Endothelial cell of umbilical vein (primary cell): ENCODE data around the gene NGEF. TPM values are rescaled to one million over a fixed set of nuclear protein-coding genes. Genes with fewer than 3 reads are reported as not detected.

Experiments used
- BruUV-seq: library from RNA; stranded (reverse); fragments of 400-500 nt; replicated peaks from 2 replicates; lab custom pipeline; 2021; lab: Mats Ljungman, UMichigan
- CTCF ChIA-PET: fragments of 300-600, 350-600 bp; sonication (Branson Sonifier 250); formaldehyde crosslinking; loops from one replicate; lab custom pipeline; 2021; ENCODE audit warnings: antibody characterized with exemption, inconsistent platforms; lab: Charles Lee
- POLR2A ChIA-PET: fragments of 300-600, 350-600 bp; sonication (Branson Sonifier 250); formaldehyde crosslinking; loops from one replicate; lab custom pipeline; 2021; ENCODE audit warnings: antibody characterized with exemption, inconsistent platforms; lab: Charles Lee
- DNase-seq: peaks from one replicate; pipeline ENCODE4 v3.0.0-alpha.2; 2011; ENCODE audit warnings: low read depth, low spot score
- FAIRE-seq: peaks from 2 replicates; lab custom pipeline; 2011; peaks lifted over from hg19 to GRCh38; lab: Jason Lieb, UNC
- H2AFZ ChIP-seq: 2 replicates; pipeline ENCODE4 v1.6.0; 2012; ENCODE audit warnings: low read depth, low read length, control low read depth, inconsistent platforms
- H3K27ac ChIP-seq: 2 replicates; pipeline ENCODE4 v1.5.1; 2011; ENCODE audit warnings: low read depth, mild to moderate bottlenecking, control low read depth, low read length, moderate library complexity; ENCODE audit not compliant: insufficient read depth
- H3K27me3 ChIP-seq, 2 experiments: 2 replicates each; pipeline versions ENCODE4 v1.6.0 to v1.6.1; 2011; ENCODE audit warnings: low read length in 2 of 2, mixed read lengths in 1 of 2; ENCODE audit not compliant: control insufficient read depth in 2 of 2, insufficient read depth in 2 of 2
- H3K36me3 ChIP-seq, 2 experiments: 2 replicates in 1 of 2; 3 replicates in 1 of 2; pipeline ENCODE4 v1.5.1; 2011; ENCODE audit warnings: low read length in 2 of 2, mild to moderate bottlenecking in 1 of 2, moderate library complexity in 1 of 2; ENCODE audit not compliant: control insufficient read depth in 2 of 2, insufficient read depth in 2 of 2; ENCODE audit errors: extremely low read depth in 1 of 2
- H3K4me1 ChIP-seq: 3 replicates; pipeline ENCODE4 v1.5.1; 2011; ENCODE audit warnings: mild to moderate bottlenecking, low read length; ENCODE audit not compliant: control insufficient read depth, insufficient read depth; ENCODE audit errors: extremely low read depth
- H3K4me2 ChIP-seq: 2 replicates; pipeline ENCODE4 v1.6.1; 2011; ENCODE audit warnings: low read length, control low read depth, mixed read lengths; ENCODE audit not compliant: insufficient read depth
- H3K4me3 ChIP-seq, 3 experiments: fragments of 200-600 bp in 1 of 3; sonication (generic), shearing (Covaris generic) in 1 of 3; replicated peaks in 1 of 3; 2 replicates each; pipeline ENCODE4 v1.5.1; 2011 to 2016; ENCODE audit warnings: control low read depth in 3 of 3, low read length in 3 of 3, mild to moderate bottlenecking in 2 of 3, inconsistent platforms in 1 of 3, low read depth in 1 of 3, moderate library complexity in 1 of 3; ENCODE audit not compliant: insufficient read depth in 1 of 3
- H3K79me2 ChIP-seq: 2 replicates; pipeline ENCODE4 v1.6.0; 2012; ENCODE audit warnings: low read length, inconsistent platforms; ENCODE audit not compliant: control insufficient read depth, insufficient read depth
- H3K9ac ChIP-seq: replicated peaks from 2 replicates; pipeline ENCODE3; 2011; ENCODE audit warnings: low read length, control low read depth; ENCODE audit not compliant: insufficient read depth; ENCODE audit errors: extremely low read depth
- H3K9me1 ChIP-seq: replicated peaks from 3 replicates; pipeline ENCODE4 v1.6.0; 2011; ENCODE audit warnings: mild to moderate bottlenecking, low read length; ENCODE audit not compliant: control insufficient read depth, insufficient read depth; ENCODE audit errors: extremely low read depth
- H3K9me3 ChIP-seq: replicated peaks from 2 replicates; pipeline ENCODE4 v1.5.1; 2012; ENCODE audit warnings: low read length, inconsistent platforms; ENCODE audit not compliant: control insufficient read depth, insufficient read depth
- H4K20me1 ChIP-seq: replicated peaks from 2 replicates; pipeline ENCODE3; 2011; ENCODE audit warnings: mild to moderate bottlenecking, low read length; ENCODE audit not compliant: control insufficient read depth, insufficient read depth; ENCODE audit errors: extremely low read depth
- EZH2 ChIP-seq: IDR thresholded peaks from 2 replicates; pipeline ENCODE4 v1.6.1; 2012; ENCODE audit warnings: borderline replicate concordance, low read depth, mild to moderate bottlenecking, moderate library complexity, low read length, inconsistent platforms; ENCODE audit not compliant: severe bottlenecking
- FOS ChIP-seq: IDR thresholded peaks from 2 replicates; pipeline ENCODE4 v1.6.1; 2011; ENCODE audit warnings: mild to moderate bottlenecking, low read length, moderate library complexity, borderline replicate concordance; ENCODE audit not compliant: insufficient read depth
- GATA2 ChIP-seq: IDR thresholded peaks from 2 replicates; pipeline ENCODE4 v1.7.0; 2011; ENCODE audit warnings: low read depth, mild to moderate bottlenecking, moderate library complexity, mixed read lengths, low read length; ENCODE audit not compliant: insufficient read length, insufficient read depth
- JUN ChIP-seq: IDR thresholded peaks from 2 replicates; pipeline ENCODE4 v1.6.1; 2011; ENCODE audit warnings: borderline replicate concordance, low read depth; ENCODE audit not compliant: insufficient read length, insufficient read depth
- MAX ChIP-seq: IDR thresholded peaks from 2 replicates; pipeline ENCODE4 v1.6.1; 2011; ENCODE audit not compliant: insufficient read depth, insufficient read length
- MYC ChIP-seq: IDR thresholded peaks from one replicate; pipeline ENCODE4 v1.6.1; 2011; ENCODE audit warnings: mild to moderate bottlenecking, low read depth, low read length
- POLR2AphosphoS5 ChIP-seq: IDR thresholded peaks from 2 replicates; pipeline ENCODE4 v1.6.1; 2012; ENCODE audit warnings: low read depth, mild to moderate bottlenecking, control low read depth, low read length, moderate library complexity; ENCODE audit not compliant: insufficient read depth
- dilution Hi-C: fragments of 300-500 bp; cut with MboI; formaldehyde crosslinking; loops from one replicate; pipeline ENCODE4 v1.15.0; 2019; ENCODE audit warnings: low sequenced_read_pairs; ENCODE audit not compliant: extremely low pct_ligation_motif_present
- intact Hi-C: fragments of 100-400 bp; cut with micrococcal nuclease; formaldehyde crosslinking; loops from one replicate; pipeline ENCODE4 v1.10.0; 2022
- polyA plus RNA-seq, 4 experiments: library from polyadenylated mRNA; depleted of rRNA in 3 of 4; stranded (reverse) in 3 of 4; unstranded in 1 of 4; fragments of >200 nt; gene quantifications; 2 replicates each; pipeline versions ENCODE4 v1.2.1 to v1.2.3, GENCODE V29; 2011 to 2012; ENCODE audit warnings: missing spikeins in 1 of 4
- total RNA-seq: library from RNA; stranded (reverse); gene quantifications from 2 replicates; pipeline ENCODE4 v1.2.3, GENCODE V29; 2021

Gene NGEF
- total and polyA plus RNA-seq, 2 donors (not counting 3 experiments of a cell fraction or from before 2014, with no cell fraction given) = 0.22 to 0.41 TPM

DNA sequence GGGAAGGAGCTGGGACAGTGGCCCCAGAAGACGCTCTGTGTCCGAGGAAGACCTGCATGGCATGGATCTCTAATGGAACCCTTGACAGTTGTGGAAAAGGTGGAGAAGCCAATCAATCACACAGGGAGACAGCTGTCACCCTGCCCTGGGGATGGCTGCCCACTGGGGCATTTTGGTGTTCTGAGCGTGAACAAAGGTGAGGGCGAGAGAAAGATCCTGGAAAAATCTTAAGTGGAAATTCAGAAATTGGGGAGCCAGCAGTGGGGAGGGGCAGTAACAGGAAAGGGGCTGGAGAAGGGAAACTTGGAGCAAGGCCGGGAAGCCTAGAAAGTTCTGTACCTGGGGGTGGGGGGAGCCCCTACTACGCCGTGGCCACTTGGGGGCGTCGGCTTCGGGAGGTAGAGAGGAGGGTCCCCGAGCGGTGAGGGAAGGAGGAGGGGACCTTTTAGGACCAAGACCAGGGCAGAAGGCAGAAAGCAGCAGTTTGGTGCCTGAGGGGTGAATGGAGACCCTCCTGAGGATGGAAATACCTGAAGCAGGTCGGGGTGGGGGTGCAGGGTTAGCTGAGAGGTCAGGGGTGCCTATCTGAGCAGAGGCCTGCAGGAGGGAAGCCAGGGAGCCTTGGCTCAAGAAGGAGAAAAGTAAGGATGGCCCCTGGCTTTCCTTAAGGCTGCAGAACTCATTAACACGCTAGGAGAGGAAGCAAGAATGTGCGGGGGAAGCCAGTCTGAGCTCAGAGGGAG lies 30.0 kb downstream of the NGEF start:
- Histone ChIP-seq H3K4me3 (no peak overlapping the region), H3K36me3 (no peaks in the 10 kb centered on the region), H3K9me1 (no peaks in the 10 kb centered on the region), H3K9me3 (no peaks in the 10 kb centered on the region), H3K9ac (no peak overlapping the region), H3K79me2 (no peaks in the 10 kb centered on the region), H3K4me2 (no peak overlapping the region), H3K27ac (no peak overlapping the region), H4K20me1 (no peaks in the 10 kb centered on the region), H3K4me1 (peaks cover 1% of the 10 kb centered on the region), H3K27me3 (peaks cover 0 to 2% of the 10 kb centered on the region in 2 experiments), H2AFZ (no peak overlapping the region)
- FAIRE-seq (no peak), DNase-seq (no peak)
- intact Hi-C loops = loop anchor here (10.0 kb wide), 1 partner anchor 272 kb away; the partner anchor contains the start of gene ATG16L1
- dilution Hi-C loops = no loop called here
- ChIA-PET CTCF (interaction anchor here (1.2 kb wide), 1 partner anchor 46 kb away, joined by 4 read pairs; no protein-coding TSS in a partner anchor), POLR2A (no interaction called here)
- TF ChIP-seq JUN (no peak), MAX (no peak), MYC (no peak), EZH2 (no peak), GATA2 (no peak), POLR2AphosphoS5 (no peak), FOS (no peak)
- no TSS peak for BruUV-seq
